ENCODE data around the gene DMD. TPM values are rescaled to one million over a fixed set of nuclear protein-coding genes. Genes with fewer than 3 reads are reported as not detected.

DMD gene
- total RNA-seq, 1 donor from 2014 or later = 30.6 TPM

GRCh38 chrX:33149580-33149979 lies 61.8 kb downstream of the DMD start:
- no peak for TF ChIP-seq EZH2phosphoT487 (IDR thresholded peaks at IDR 0.05)
- no peak for TF ChIP-seq CTCF (IDR thresholded peaks at IDR 0.05)
- TF ChIP-seq EZH2 (IDR thresholded peaks at IDR 0.05) = no peak
- no peak overlapping the region for H3K4me2 ChIP-seq
- no peaks in the 10 kb centered on the region for H3K79me2 ChIP-seq (ENCODE audit: low read depth)
- H3K27me3 ChIP-seq = no peaks in the 10 kb centered on the region
- no peak overlapping the region for H3K27ac Mint-ChIP-seq
- H3K9ac ChIP-seq = no peak overlapping the region
- no peaks in the 10 kb centered on the region for H3K4me1 Mint-ChIP-seq
- no peaks in the 10 kb centered on the region for H3F3A ChIP-seq (ENCODE audit: low read depth)
- no peaks in the 10 kb centered on the region for H3K9me3 Mint-ChIP-seq
- no peaks in the 10 kb centered on the region for H3K9me3 ChIP-seq (ENCODE audit: low read depth)
- no peaks in the 10 kb centered on the region for H3K36me3 Mint-ChIP-seq
- H2AFZ ChIP-seq (replicated peaks) = no peak overlapping the region
- no peak overlapping the region for H3K4me3 ChIP-seq
- H3K27me3 Mint-ChIP-seq (ENCODE audit: insufficient read depth, low read depth) = no peaks in the 10 kb centered on the region
- H3K4me3 Mint-ChIP-seq = no peak overlapping the region
- no peaks in the 10 kb centered on the region for H3K36me3 ChIP-seq
- no peak for DNase-seq (ENCODE audit: low spot score)
- H3K4me1 ChIP-seq = no peaks in the 10 kb centered on the region
- no peaks in the 10 kb centered on the region for H4K20me1 ChIP-seq (ENCODE audit: low read depth)
- no peak overlapping the region for H3K27ac ChIP-seq

DNA sequence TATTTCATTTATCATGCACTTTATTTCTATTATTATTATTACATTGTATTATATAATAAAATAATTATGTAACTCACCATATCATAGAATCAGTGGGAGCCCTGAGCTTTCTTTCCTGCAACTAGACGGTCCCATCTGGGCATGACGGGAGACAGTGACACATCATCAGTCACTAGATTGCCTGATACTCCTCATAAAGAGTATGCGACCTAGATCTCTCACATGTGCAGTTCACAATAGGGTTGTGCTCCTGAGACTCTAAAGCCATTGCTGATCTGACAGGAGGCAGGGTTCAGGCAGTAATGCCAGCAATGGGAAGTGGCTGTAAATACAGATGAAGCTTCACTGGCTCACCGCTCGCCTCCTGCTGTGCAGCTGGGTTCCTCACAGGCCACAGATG lies 62.3 kb downstream of the DMD start:
- Mint-ChIP-seq H3K4me1 (no peaks in the 10 kb centered on the region), H3K27ac (no peak overlapping the region), H3K4me3 (no peak overlapping the region), H3K9me3 (no peaks in the 10 kb centered on the region), H3K27me3 (ENCODE audit: insufficient read depth, low read depth) (no peaks in the 10 kb centered on the region), H3K36me3 (no peaks in the 10 kb centered on the region)
- H3K9me3 ChIP-seq (ENCODE audit: low read depth) = no peaks in the 10 kb centered on the region
- no peak overlapping the region for H3K4me3 ChIP-seq
- H3K9ac ChIP-seq = no peak overlapping the region
- H2AFZ ChIP-seq (replicated peaks) = no peak overlapping the region
- H3K36me3 ChIP-seq = no peaks in the 10 kb centered on the region
- DNase-seq (ENCODE audit: low spot score) = no peak
- H3K27me3 ChIP-seq = no peaks in the 10 kb centered on the region
- no peak overlapping the region for H3K27ac ChIP-seq
- H3K4me2 ChIP-seq = no peak overlapping the region
- no peaks in the 10 kb centered on the region for H3F3A ChIP-seq (ENCODE audit: low read depth)
- TF ChIP-seq EZH2 (IDR thresholded peaks at IDR 0.05) = no peak
- no peak for TF ChIP-seq CTCF (IDR thresholded peaks at IDR 0.05)
- no peak for TF ChIP-seq EZH2phosphoT487 (IDR thresholded peaks at IDR 0.05)
- H4K20me1 ChIP-seq (ENCODE audit: low read depth) = no peaks in the 10 kb centered on the region
- H3K79me2 ChIP-seq (ENCODE audit: low read depth) = no peaks in the 10 kb centered on the region
- no peaks in the 10 kb centered on the region for H3K4me1 ChIP-seq

DNA sequence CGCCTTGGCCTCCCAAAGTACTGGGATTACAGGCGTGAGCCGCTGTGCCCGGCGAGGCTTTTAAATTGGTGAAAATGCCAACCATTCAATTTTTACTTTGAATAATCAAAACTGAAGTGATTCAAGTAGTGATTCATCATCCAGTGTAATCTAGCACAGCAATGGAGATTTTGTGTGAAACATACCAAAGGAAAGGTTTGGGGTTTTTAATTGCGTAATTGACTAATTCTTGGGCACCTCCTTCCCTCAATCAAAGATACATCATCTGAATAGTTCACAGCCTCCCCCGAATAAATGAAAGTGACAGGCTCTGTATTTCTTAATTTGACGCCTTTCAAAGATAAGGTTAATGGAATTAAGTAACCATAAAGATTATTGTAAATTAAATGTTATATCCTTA lies 69.0 kb downstream of the DMD start:
- Mint-ChIP-seq H3K4me3 (no peak overlapping the region), H3K9me3 (no peaks in the 10 kb centered on the region), H3K36me3 (no peaks in the 10 kb centered on the region), H3K4me1 (no peaks in the 10 kb centered on the region), H3K27me3 (ENCODE audit: insufficient read depth, low read depth) (no peaks in the 10 kb centered on the region), H3K27ac (no peak overlapping the region)
- Histone ChIP-seq H3K79me2 (ENCODE audit: low read depth) (no peaks in the 10 kb centered on the region), H3K36me3 (no peaks in the 10 kb centered on the region), H4K20me1 (ENCODE audit: low read depth) (no peaks in the 10 kb centered on the region), H3F3A (ENCODE audit: low read depth) (no peaks in the 10 kb centered on the region), H2AFZ (replicated peaks) (no peak overlapping the region), H3K4me2 (no peak overlapping the region), H3K4me1 (no peaks in the 10 kb centered on the region), H3K9me3 (ENCODE audit: low read depth) (no peaks in the 10 kb centered on the region), H3K27ac (no peak overlapping the region), H3K9ac (no peak overlapping the region), H3K4me3 (no peak overlapping the region), H3K27me3 (no peaks in the 10 kb centered on the region)
- TF ChIP-seq CTCF (IDR thresholded peaks at IDR 0.05) (no peak), EZH2 (IDR thresholded peaks at IDR 0.05) (no peak), EZH2phosphoT487 (IDR thresholded peaks at IDR 0.05) (no peak)
- no peak for DNase-seq (ENCODE audit: low spot score)

All from neural progenitor cell (in vitro differentiated cells).